Measurements from ENCODE around the gene CAPZB. TPM values are rescaled to one million over a fixed set of nuclear protein-coding genes. Genes with fewer than 3 reads are reported as not detected.
"Not testable (repeated sequence)": the region's sequence is repeated elsewhere in the genome, so short reads cannot be mapped to it uniquely, and the experiment has no call there.

The CAPZB gene
- polyA plus RNA-seq, 1 donor, result 217 TPM

- no peak for DNase-seq
Observed at GRCh38 chr1:19312782-19313635, 172.3 kb downstream of the CAPZB start.

- peak; percentile 94 for DNase-seq
Observed at GRCh38 chr1:19311931-19312781, 173.2 kb downstream of the CAPZB start, which contains the start of the genes AKR7A2 and SLC66A1. Gene AKR7A2, minus strand, starts transcription at chr1:19312144. Its CDS starts 20 bp downstream, at chr1:19312124. Gene SLC66A1, plus strand, starts transcription at chr1:19312326. Its CDS starts 5,352 bp downstream, at chr1:19317678.

DNA sequence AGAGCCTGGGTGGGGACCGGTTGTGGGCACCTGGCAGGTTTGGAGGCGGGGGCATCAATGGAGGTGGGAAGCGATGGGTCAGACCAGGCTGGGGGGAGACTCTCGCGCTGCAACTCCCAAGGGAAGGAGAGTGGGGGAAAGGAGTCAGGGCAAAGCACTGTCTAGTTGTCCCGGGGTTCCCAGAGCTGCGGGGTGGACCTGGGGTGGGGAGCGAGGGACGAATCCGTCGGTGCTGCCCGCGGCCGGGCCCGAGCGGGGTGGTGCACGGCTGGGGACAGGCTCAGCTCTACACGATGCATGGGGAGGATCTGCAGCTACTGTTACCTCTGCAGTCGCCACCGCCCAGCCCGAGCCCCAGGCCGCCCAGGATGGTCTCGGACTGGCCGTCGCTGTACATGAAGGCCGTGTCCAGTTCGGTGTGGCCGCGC, 173.8 kb downstream of the CAPZB start:
- no peak for DNase-seq

- DNase-seq, result peak; percentile 20
Observed at GRCh38 chr1:19310720-19311502, 174.4 kb downstream of the CAPZB start.

DNA sequence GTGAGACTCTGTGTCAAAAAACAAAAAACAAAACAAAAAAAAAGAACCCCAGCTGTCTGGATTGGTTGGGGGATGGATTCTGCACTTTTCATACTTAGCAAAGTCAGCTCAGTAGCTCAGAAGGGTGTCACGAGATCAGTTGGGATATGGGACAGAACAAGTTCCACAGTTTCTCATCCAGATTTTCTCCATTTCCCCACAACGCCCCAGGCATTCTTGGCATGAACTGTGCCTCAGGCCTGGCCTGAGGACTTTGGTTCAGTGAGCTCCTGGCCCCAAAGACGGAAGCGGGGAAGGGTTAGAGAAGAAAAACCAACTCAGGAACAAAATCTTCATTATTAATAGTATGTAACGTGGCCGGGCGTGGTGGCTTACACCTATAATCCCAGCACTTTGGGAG, 175.3 kb downstream of the CAPZB start:
- no peak for DNase-seq

DNA sequence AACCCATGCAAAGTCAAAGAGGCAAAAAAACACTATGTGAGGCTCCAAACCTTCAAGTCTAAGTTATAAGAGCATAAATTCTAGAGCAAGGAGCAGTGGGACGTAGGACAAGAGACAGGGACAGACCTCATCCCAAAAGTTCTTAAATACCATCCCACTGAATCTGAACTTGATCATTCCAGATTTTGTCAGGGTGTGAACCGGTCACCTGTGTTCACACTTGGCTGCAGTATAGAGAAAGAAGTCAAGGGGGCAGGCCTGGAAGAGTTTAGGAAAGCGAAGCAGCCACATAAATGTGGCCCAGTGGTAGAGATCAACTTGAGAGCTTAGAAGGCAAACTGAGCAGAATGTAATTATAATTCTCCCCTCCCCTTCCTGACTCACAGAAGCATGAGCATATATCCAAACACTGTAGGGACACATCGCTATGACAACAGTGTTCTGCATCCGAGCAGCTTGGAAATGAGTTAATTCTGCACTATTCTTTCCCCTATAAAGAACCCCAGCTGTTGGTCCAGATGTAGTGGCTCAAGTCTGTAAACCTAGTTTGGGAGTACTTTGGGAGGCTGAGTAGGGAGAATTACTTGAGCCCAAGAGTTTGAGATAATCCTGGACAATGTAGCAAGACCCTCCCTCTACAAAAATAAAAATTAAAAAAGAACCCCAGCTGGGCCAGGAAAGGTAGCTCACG, 176.1 kb downstream of the CAPZB start:
- DNase-seq, result peak; percentile 22

DNA sequence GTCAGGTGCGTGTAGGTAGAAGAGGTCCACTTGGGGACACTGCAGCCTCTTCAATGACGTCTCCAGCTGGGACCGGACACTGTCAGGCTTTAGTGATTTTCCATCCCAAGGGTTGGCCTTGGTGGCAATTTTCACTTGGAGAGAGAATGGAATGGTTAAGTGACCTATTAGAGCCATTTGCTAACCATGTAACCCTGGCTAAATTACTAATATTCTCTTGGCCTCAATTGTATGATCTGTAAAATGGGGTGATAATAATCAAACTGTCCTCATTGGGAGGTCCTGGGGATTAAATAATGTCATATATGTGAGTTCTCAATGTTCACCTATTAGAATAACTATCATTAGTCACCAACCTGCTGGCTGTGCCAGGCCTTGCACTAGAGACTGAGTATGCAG, 176.8 kb downstream of the CAPZB start:
- no peak for DNase-seq

DNA sequence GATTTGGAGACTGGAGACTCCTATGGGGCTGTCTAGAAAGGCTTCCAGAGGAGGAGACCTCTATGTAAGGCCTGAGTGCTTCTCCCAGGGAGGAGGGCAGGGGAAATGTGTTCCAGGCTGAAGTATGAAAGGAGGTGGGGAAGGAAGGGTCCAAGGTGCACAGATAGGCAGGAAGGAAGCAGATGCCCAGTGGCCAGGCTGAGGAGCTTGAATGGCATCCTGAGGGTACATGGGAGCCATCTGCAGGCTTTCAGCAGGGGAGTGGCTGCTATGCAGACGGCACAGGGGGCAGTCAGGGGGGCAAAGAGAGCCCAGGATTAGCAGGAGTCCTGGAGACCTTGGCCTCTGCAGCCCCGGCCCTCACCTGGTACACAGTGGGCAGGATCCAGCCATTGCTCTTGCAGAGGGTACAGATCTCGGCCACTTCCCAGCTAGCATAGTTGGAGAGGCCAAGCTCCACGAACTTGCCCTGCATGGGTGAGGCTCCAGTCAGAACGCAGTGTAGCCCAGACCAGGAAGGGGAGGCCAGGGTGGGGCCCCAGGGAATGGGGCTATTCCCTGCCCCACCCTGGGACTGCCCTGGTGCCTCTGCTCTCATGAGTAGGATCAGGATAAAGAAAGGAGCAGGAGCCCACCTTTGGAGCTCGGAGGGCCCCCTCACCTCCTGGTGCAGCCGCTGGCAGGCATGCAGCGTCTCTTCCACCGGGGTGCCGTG, 177.4 kb downstream of the CAPZB start:
- no peak for DNase-seq

- no peak for DNase-seq
Observed at GRCh38 chr1:19306941-19307340, 178.4 kb downstream of the CAPZB start.

DNA sequence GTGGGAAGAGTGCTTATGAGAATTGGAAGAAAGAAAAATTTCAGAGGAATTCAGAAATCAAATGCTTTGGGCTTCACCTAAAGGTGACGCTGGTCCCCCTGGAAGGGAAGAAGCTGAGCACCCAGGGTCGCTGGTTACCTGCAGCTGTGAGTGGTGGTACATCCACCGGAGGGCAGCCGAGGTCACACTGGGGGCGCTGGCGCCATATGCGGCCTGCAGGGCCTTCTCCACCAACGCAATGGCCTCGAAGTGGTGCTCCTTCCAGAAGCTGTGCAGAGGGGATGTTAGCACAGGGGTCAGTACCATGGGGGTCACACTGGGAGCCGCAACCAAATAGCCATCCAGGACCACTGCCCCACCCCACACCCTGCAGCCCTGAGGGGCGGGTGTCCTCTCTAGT, 179.5 kb downstream of the CAPZB start:
- DNase-seq, result no peak

GRCh38 chr1:19304081-19304480, 181.3 kb downstream of the CAPZB start:
- DNase-seq, result not testable (repeated sequence)

- DNase-seq, result no peak
Observed at GRCh38 chr1:19300211-19300610, 185.1 kb downstream of the CAPZB start.

GRCh38 chr1:19294638-19295037, 190.7 kb downstream of the CAPZB start:
- no peak for DNase-seq

DNA sequence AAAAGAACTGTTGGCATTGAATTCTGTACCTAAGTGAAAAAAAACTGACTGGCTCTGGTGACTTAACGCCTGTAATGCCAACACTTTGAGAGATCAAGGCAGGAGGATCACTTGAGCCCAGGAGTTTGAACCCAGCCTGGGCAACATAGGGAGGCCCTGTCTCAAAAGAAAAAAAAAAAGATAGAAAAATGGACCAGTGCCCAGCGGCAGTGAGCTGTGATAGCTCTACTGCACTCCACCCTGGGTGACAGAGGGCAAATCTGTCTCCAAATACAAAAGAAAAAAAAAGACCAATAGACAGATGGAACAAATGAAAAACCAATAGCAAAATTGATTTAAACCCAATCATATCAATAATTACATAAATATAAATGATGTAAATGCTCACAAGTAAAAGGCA, 196.1 kb downstream of the CAPZB start:
- no peak for DNase-seq

Other genes with a start within 250 kb of the CAPZB start
- gene EMC1, start 234.0 kb downstream of the CAPZB start, polyA plus RNA-seq (ENCODE audit: insufficient read length), result 63.2 TPM
- 32.4 TPM for gene MRTO4, start 233.7 kb downstream of the CAPZB start, polyA plus RNA-seq (ENCODE audit: insufficient read length)
- 2.6 TPM for gene AKR7A3, start 196.8 kb downstream of the CAPZB start, polyA plus RNA-seq (ENCODE audit: insufficient read length)
- 76.2 TPM for gene AKR7A2, start 173.4 kb downstream of the CAPZB start, polyA plus RNA-seq (ENCODE audit: insufficient read length)
- gene SLC66A1, start 173.2 kb downstream of the CAPZB start, polyA plus RNA-seq (ENCODE audit: insufficient read length), result 13.3 TPM
- 16.5 TPM for gene NBL1, start 158.8 kb upstream of the CAPZB start, polyA plus RNA-seq (ENCODE audit: insufficient read length)
- gene HTR6, start 179.3 kb upstream of the CAPZB start, polyA plus RNA-seq (ENCODE audit: insufficient read length), result 1.6 TPM

All from left kidney (tissue), 2 donors.